ENCODE data around the gene PADI1.

DNA sequence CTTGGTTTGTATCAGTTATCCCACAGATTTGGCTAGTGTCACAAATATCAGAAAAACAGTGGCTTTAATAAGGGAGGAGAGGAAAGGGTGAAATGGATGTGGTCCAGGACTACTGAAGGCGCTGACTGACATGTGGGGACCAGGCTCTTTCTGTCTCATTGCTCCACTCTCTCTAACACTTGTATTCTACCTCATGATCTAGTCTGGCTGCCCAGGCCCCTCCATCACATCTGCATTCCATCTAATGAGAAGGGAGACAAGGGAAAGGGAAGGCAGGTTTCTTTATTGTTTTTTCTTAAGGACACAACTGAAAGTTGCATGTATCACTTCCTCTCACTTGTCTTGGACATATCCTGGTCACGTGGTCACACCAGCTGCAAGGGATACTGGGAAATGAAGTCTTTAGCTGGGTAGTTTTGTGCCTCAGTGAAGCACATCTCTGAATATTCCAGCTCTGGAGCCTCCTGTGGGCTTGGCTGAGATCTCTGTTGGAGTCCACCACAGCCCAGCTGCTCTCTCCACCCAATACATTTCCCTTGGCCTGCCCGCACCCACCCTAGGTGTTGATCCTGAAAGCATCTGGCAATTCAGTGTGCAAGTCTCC lies 43.7 kb upstream of the PADI1 start:
- TF ChIP-seq, protein P1, sequence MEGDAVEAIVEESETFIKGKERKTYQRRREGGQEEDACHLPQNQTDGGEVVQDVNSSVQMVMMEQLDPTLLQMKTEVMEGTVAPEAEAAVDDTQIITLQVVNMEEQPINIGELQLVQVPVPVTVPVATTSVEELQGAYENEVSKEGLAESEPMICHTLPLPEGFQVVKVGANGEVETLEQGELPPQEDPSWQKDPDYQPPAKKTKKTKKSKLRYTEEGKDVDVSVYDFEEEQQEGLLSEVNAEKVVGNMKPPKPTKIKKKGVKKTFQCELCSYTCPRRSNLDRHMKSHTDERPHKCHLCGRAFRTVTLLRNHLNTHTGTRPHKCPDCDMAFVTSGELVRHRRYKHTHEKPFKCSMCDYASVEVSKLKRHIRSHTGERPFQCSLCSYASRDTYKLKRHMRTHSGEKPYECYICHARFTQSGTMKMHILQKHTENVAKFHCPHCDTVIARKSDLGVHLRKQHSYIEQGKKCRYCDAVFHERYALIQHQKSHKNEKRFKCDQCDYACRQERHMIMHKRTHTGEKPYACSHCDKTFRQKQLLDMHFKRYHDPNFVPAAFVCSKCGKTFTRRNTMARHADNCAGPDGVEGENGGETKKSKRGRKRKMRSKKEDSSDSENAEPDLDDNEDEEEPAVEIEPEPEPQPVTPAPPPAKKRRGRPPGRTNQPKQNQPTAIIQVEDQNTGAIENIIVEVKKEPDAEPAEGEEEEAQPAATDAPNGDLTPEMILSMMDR (IDR thresholded peaks at IDR 0.05), result no peak
- no peak for TF ChIP-seq POLR2A (IDR thresholded peaks at IDR 0.05)
